Sigmoid colon (tissue), 4 donors: ENCODE results near the gene NID2.

Experiments
- EP300 ChIP-seq, 4 donors: sonication (generic); formaldehyde crosslinking; IDR thresholded peaks; one replicate each; pipeline ENCODE4 v1.6.1; 2017; ENCODE audit warnings: antibody characterized with exemption in 4 of 4
- POLR2A ChIP-seq, 2 donors: fragments of 450-650 bp; IDR thresholded peaks; one replicate each; pipeline ENCODE4 v1.6.1; 2016; ENCODE audit warnings: antibody characterized with exemption in 2 of 2, mild to moderate bottlenecking in 2 of 2, moderate library complexity in 2 of 2
- TF ChIP-seq, protein P1 (sequence below), 4 experiments: fragments of 450-650 bp in 3 of 4; fragments of 200-600 bp in 1 of 4; IDR thresholded peaks; one replicate each; pipeline ENCODE4 v1.5.1; 2016 to 2019; ENCODE audit warnings: antibody characterized with exemption in 4 of 4, mild to moderate bottlenecking in 3 of 4, moderate library complexity in 2 of 4

DNA sequence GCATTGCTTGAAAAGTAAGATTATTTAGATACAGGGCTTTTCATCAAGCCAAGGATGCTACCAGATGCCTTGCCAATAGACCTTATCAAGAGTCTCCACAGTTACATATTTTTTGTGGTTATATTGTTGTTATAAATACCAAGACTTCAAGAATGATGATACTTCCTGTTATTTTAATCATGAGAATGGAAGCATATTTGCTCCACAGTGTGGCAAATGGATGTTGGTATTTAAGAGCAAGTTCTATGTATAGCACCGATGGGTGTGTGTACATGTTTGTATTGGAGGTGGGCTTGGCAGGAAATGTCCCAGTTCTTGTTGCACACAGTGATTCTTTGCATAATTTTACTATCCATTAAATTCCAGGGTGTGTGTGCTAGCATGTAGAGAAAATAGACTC, 4.4 kb upstream of the NID2 start:
- TF ChIP-seq, protein P1, sequence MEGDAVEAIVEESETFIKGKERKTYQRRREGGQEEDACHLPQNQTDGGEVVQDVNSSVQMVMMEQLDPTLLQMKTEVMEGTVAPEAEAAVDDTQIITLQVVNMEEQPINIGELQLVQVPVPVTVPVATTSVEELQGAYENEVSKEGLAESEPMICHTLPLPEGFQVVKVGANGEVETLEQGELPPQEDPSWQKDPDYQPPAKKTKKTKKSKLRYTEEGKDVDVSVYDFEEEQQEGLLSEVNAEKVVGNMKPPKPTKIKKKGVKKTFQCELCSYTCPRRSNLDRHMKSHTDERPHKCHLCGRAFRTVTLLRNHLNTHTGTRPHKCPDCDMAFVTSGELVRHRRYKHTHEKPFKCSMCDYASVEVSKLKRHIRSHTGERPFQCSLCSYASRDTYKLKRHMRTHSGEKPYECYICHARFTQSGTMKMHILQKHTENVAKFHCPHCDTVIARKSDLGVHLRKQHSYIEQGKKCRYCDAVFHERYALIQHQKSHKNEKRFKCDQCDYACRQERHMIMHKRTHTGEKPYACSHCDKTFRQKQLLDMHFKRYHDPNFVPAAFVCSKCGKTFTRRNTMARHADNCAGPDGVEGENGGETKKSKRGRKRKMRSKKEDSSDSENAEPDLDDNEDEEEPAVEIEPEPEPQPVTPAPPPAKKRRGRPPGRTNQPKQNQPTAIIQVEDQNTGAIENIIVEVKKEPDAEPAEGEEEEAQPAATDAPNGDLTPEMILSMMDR (IDR thresholded peaks at IDR 0.05), result no peak
- TF ChIP-seq POLR2A (IDR thresholded peaks at IDR 0.05) (no peak), EP300 (IDR thresholded peaks at IDR 0.05) (no peak)
